K562 (cell line): ENCODE data around the gene DMAC2.

Experiments used
- CBX5 ChIP-seq: IDR thresholded peaks from 2 replicates; pipeline ENCODE4 v1.6.1; 2014; ENCODE audit warnings: low read depth, borderline replicate concordance
- EZH2 ChIP-seq: IDR thresholded peaks from 2 replicates; pipeline ENCODE4 v1.6.1; 2012; ENCODE audit warnings: low read depth, mild to moderate bottlenecking, inconsistent platforms, low read length, borderline replicate concordance
- SMARCA5 ChIP-seq: fragments of 450-650 bp; IDR thresholded peaks from 2 replicates; pipeline ENCODE4 v1.6.1; 2016
- ZEB2 ChIP-seq: fragments of 450-650 bp; IDR thresholded peaks from 2 replicates; pipeline ENCODE4 v1.6.1; 2016

DNA sequence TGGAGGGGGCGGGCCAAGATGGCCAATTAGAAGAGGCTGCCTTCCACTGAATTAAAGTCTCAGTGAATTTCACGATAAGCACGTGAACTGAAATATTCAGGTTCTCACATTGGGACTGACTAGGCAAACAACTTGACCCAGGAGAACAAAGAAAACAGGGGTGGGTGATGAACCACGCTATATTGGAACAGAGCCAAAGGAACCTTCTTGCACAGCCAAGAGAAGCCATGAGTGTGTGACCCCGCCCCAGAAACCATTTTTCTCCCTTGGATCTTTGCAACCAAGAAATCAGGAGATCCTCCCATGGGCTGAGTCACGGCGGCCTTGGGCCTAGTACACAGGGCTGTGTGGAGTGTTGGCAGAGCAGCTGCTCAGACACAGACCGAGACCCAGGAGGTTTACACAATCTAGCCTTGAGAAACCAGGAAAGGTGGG, 40.1 kb upstream of the DMAC2 start:
- TF ChIP-seq EZH2 (no peak), ZEB2 (no peak), SMARCA5 (no peak), CBX5 (no peak)
